ENCODE data around the gene SGSM1. TPM values are rescaled to one million over a fixed set of nuclear protein-coding genes. Genes with fewer than 3 reads are reported as not detected.
A peak's percentile ranks its signal among the peaks of the same experiment; 100 is the strongest.
"Not testable (repeated sequence)": the region's sequence is repeated elsewhere in the genome, so short reads cannot be mapped to it uniquely, and the experiment has no call there.

Gene SGSM1
- polyA plus RNA-seq, 4 donors: 0.67 to 2.9 (median 2.3) TPM

DNA sequence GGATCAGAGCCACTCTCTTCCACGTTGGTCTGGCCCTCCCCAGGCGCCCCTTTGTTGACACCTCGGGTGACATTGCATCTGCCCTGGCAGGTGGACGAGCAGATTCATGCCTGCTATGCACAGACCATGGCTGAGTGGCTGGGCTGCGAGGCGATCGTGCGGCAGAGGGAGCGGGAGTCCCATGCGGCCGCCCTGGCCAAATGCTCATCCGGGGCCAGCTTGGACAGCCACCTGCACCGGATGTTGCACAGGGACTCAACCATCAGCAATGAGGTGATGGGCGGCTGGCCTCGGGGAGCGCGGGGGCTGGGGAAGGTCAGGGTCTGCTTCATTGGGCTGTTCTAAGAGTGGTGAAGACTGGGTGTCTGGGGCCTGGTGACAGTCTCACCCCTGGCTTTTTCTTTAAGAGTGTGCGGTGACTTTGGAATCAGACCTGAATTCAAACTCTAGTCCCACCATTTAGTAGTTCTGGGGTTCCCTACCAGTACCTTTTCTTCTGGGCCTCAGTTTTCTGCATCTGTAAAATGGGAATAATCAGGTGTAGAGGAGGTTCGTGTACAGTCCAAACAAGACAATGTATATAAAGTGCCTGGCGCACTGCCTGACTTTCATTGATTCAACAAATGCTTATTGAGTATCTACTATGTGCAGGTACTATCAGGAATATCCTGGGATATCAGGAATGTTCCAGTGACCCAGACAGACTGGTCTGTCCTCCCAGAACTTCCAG is 87.5 kb downstream of the SGSM1 start:
- DNase-seq (ENCODE audit: low read depth in 4 of 4, low spot score in 3 of 4): no peak

DNA sequence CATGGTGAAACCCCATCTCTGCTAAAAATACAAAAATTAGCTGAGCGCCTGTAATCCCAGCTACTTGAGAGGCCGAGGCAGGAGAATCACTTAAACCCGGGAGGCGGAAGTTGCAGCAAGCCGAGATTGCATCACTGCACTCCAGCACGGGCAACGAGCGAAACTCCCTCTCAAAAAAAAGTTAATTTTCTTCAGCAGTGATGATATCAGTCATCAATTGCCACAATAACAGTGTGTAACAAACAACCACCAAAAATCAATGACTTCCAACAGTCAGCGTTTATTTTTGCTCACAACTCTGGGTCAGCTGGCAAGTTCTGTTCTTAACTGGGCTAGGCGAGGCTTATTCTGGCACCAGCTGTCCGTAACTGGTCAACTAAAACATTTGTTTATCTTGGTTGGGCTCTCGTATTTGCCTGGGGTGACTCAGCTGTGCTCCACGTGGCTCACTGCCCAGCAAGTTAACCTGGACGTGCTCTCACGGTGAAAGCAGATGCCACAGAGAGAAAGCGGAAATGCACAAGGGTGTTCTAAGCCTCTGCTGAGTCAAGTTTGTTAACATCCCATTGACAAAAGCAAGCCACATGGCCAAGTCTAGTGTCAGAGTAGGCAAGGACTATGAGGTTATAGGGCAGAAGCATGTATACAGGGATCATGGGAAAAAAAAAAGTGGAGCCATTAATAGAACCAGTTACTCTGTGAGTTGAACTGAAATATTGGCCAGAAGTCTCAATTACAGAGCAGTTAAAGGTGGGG is 88.4 kb downstream of the SGSM1 start:
- peak; percentile 29 to 44 (median 36) for DNase-seq (ENCODE audit: low read depth in 4 of 4, low spot score in 3 of 4)

DNA sequence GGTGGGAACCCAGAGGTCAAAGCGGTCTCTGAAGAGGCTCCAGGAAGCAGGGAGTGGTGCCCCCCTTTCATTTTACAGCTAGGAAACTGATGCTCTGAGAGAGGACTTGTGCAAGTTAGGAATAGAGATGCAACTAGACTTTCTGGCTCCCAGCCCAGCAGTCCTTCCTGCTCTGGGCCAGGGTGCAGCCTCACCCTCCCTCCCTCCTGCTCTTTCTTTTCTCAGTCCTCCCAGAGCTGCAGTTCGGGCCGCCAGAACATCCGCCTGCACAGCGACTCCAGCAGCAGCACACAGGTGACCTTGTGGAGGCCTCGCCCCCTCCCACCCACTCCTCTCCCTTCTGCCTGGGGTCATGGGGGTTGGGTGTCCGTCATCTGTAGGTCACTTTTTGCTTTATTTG is 89.0 kb downstream of the SGSM1 start:
- DNase-seq (ENCODE audit: low read depth in 4 of 4, low spot score in 3 of 4): peak; percentile 6 to 16 (median 12)

DNA sequence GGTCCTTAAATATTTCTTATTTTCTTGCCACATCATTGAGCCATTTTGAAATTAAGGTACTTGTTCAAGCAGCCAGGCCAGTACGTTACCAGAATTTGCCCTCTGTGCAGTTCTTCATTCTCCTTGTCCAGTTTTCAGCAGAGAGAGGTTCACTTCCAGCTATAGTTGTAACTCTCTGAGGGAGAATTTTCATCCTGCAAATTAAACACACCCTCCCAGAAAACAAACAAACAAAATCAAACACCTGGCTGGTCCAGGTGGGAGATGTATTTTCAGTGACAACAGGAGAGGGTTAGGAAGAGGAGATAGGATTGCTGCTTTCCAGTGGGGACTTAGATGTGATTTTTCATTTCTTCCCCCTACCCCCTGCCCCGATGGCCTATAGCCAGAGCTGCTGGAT is 95.4 kb downstream of the SGSM1 start:
- no peak for DNase-seq (ENCODE audit: low read depth in 4 of 4, low spot score in 3 of 4)

DNA sequence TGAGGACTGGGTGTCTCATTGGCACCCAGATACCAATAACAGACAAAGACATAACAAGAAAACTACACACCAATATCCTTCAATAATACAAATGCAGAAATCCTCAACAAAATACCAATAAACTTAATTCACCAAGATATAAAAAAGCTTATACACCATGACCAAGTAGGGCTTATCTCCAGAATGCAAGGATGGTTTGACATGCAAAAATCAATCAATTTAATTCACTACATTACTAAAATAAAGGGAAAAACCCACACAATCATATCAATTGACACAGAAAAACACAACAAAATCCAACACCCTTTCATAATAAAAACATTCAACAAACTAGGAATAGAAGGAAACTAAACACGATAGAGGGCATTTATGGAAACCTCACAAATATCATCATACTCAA is 99.9 kb downstream of the SGSM1 start:
- DNase-seq (ENCODE audit: low read depth in 4 of 4, low spot score in 3 of 4): no peak

DNA sequence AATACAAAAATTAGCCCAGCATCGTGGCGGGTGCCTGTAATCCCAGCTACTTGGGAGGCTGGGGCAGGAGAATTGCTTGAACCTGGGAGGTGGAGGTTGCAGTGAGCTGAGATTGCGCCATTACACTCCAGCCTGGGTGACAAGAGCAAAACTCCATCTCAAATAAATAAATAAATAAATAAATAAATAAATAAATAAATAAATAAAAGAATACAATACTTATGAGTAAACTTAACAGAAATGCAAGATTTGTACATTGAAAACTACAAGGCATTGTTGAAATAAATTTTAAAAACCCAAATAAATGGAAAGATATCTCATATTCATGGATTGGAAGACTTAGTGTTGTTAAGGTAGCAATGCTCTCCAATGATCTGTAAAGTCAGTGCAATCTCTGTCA is 101.1 kb downstream of the SGSM1 start:
- DNase-seq (ENCODE audit: low read depth in 4 of 4, low spot score in 3 of 4): not testable (repeated sequence)

DNA sequence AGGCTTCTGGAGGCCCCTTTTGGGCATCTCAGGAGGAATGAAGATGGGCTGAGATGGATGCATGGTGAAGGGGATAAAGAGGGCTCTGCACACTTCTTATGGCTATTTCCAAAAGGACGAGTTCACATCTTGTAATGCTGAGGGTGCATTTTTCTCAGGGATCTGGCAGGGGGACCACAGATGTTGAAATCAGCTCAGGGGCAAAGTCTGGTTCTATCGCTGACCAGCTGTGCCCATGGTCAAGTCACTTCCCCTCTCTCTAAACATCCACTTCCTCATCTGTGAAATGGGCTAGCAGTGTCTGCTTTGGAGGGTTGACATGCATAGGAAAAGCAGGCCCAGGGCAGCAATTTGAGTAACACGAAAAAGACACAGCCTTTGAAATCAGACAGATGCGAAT is 114.0 kb downstream of the SGSM1 start:
- no peak for DNase-seq (ENCODE audit: low read depth in 4 of 4, low spot score in 3 of 4)

DNA sequence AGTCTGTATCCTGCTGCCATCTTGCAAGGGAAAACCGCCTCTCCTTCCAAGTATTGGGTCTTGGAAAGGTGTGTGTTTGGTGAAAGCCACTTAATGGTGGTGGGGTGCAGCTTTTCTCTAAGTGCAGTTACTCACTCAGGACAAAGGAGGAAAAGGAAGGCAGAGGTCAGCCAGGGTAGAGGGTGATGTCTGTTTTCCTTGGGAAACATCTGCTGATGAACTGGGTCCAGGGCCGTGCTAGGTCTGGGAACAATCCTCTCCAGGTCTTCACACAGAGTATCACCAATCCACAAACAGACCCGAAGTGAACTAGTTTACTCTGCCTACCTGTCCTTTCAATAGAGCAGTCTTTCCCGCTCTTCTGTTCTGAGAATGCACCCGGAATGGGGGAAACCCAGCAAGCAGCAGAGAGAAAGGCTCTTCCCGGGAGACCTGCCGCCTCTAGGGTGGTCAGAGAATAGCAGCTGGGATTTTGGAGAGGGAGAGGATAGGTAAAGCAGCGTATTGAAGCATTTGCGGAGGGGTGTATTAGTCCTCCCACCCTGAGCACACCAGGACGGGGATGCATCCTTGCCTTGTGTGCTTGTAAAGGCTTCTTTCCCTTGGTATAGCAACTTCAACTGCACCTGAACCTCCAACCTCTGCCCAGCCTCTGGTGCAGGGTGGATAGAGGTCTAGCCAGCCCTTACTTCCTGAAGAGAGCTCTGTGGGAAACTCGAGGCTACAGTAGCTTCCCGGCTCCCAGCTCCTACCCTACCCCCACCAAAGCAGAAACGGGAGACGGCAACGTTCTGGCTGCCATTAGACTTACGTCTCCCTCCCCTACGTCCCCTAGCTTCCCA is 119.8 kb downstream of the SGSM1 start:
- no peak for DNase-seq (ENCODE audit: low read depth in 4 of 4, low spot score in 3 of 4)

DNA sequence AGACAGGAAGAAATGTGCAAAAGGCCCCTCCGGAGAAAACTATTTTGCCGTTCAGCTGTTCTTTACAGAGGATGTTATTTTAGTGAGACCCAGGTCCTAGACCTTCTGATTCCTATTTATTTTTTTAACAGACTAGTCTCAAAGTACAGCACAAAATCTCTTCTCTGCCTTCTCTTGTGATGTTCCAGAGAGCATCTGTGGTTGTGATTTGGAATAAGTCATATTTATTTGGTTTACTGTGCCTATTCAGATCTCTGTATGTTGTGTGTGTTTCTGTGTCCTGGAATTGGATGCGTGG is 120.4 kb downstream of the SGSM1 start:
- DNase-seq (ENCODE audit: low read depth in 4 of 4, low spot score in 3 of 4): no peak

DNA sequence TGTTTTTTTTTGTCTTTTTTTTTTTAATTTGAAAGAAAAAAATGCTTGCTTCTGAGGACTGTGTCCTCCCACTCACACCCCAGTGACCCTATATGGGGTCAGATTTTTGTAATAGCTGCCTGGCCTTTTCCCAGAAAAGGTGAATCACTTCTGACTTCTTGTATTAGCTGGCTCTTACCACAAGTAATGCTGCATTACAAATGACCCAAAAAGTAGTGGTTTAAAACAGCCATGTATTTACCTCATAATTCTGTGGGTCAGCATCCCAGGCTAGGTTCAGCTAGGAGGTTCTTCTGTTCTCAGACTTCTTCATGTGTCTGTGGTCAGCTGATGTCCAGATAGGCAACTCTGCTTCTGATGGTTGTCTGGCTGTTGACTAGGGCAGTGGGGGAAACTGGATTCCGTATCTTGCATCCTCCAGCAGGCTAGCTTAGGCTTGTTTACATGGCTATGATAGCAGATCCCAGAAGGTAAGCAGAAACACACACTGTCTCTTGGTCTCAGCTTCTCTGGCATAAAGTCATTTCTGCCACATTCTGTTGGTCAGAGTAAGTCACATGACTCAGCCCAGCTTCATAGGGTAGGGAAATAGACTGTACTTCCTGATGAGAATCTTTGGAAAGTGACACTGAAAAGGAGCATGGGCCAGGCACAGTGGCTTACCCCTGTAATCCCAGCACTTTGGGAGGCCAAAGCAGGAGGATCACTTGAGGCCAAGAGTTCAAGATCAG is 121.0 kb downstream of the SGSM1 start:
- no peak for DNase-seq (ENCODE audit: low read depth in 4 of 4, low spot score in 3 of 4)

DNA sequence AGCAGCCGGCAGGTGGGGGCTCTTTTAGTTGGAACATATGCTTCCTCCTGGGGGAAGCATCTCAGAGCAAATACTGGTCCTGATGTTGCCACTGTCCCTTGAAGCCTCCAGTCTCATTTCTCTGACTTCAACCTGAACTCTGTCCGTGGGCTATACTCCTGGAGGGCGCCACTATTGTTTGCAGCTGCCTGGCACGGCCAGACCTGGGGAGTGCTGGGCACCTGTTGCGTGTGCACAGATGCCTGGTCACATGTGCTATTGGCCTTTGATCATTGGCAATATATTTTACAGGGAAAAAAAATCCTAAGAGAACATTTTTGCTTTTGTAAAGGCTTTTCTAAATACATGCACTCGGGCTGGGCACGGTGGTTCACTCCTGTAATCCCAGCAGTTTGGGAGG is 122.3 kb downstream of the SGSM1 start:
- DNase-seq (ENCODE audit: low read depth in 4 of 4, low spot score in 3 of 4): no peak

DNA sequence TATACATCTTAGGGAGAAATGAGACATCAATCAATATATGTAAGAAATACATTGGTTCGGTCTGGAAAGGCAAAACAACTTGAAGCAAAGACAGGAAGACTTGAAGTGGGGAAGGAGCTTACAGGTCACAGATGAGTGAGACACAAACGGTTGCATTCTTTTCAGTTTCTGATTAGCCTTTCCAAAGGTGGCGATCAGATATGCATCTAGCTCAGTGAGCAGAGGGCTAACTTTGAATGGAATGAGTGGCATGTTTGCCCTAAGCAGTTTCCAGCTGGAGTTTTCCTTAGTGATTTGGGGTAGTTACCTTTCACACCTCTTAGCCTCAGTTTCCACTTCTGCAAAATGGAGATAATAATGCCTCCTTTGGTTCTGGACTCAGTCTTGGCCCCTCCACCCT is 124.7 kb downstream of the SGSM1 start:
- no peak for DNase-seq (ENCODE audit: low read depth in 4 of 4, low spot score in 3 of 4)

DNA sequence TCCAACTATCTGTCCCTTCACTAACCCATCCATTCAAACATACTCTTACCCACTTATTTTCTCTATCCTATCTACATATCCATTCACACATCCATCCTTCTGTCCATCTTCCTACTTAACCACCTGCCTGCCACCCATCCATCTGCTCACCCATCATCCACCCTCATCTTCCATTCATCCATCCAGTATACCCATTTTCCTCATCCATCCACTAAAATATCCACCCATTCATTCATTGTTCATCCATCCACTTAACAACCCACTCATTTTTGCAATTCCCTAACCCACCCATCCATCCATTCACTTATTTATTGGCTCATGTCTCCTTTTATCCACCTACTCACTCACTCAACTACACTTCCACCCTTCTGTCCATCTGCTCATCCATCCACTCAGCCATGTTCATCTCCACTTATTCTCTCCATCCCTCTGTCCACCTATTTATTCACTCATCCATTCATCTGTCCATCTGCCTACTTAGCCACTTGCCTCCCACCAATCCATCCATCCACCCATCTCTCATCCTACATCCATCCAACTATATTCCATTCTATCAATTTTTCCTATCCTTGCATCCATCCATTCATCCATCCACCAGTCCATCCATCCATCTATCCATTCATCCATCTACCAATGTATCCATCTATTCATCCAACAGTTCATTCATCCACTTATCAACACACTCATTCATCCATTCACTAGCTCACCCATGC is 129.9 kb downstream of the SGSM1 start:
- no peak for DNase-seq (ENCODE audit: low read depth in 4 of 4, low spot score in 3 of 4)

DNA sequence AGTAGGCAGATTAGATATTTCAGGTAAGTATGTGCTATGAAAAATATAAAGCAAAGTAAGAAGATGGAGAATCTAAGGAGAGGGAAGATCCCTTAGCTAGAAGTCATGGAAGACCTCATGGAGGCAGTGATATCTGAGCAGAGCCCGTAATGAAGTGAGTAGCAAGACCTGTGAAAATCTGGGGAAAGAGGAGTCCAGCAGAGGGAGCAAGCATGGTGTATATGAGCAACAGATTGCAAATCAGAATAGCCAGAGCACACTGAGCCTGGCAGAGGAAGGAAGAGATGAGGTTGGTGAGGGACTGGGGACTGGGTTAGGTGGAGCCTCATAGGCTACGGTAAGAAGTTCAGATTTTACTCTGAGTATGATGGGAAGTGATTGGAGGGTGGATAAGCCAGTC is 131.1 kb downstream of the SGSM1 start:
- DNase-seq (ENCODE audit: low read depth in 4 of 4, low spot score in 3 of 4): no peak

DNA sequence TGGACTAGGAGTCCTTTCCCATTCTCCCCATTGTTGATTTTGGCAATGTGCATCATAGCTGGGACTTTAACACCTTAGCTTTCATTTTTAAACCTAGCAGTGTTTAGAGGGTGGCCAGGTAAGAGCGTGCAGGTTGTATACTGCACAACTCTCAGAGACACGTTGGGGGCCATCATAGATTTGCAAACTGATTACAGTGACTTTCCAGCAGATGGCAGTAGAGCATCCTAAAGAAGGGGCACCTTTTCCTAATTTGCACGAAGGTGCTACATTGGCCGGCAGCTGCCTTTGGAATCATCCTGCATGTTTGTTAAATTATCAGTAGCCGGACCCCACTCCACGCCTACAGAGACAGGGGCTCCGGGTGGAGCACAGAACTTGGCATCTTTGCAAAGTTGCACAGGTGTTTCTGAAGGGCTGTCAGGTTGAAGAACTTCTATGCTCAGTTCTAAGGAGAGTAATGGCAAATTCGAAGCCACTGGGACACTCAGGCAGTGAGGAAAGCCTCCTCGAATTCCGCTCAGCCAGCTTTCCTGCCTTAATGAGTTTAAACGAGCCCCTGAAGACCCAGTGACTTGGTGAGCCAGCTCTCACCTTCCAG is 132.8 kb downstream of the SGSM1 start:
- DNase-seq (ENCODE audit: low read depth in 4 of 4, low spot score in 3 of 4): no peak

DNA sequence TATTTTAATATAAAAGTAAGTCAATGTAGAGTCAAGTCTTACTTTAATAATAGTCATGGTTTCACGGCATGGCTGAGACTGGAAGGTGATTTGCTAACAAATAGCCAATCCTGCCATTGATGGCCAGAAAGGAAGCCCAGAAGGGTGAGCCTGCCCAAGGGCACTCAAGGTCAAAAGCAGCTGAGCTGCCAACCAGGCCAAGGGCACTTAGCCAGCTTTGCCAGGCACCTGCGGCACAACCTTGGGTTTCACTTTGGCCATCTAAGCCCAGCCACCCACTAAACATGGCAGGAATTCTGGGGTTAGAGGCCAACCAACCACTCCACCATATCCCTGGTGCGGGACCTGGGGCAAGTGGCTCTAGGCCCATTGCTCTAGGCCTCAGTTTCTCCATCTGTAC is 136.3 kb downstream of the SGSM1 start:
- no peak for DNase-seq (ENCODE audit: low read depth in 4 of 4, low spot score in 3 of 4)

DNA sequence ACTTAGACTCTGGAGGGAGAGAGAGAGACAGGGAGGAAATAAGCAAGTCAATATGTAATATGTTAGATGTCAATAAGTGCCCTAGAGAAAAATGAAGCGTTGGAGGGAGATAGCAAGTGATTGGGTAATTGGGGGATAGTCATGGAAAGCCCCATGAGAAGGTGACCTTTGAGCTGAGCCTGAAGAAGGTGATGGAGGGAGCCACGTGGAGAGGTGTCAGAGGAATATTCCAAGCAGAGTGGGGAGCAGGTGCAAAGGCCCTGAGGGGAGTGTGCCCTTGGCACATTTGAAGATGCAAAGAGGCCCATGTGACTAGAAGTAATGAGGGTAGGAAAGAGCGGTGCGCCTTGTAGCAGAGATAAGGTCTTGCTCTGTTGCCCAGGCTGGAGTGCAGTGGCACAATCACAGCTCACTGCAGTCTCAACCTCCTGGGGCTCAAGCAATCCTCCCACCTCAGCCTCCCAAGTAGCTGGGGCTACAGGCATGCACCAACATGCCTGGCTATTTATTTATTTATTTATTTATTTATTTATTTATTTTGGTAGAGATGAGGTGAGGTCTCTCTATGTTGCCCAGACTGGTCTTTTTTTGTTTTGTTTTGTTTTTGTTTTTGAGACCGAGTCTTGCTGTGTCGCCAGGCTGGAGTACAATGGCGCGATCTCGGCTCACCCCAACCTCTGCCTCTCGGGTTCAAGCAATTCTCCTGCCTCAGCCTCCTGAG is 138.4 kb downstream of the SGSM1 start:
- no peak for DNase-seq (ENCODE audit: low read depth in 4 of 4, low spot score in 3 of 4)

DNA sequence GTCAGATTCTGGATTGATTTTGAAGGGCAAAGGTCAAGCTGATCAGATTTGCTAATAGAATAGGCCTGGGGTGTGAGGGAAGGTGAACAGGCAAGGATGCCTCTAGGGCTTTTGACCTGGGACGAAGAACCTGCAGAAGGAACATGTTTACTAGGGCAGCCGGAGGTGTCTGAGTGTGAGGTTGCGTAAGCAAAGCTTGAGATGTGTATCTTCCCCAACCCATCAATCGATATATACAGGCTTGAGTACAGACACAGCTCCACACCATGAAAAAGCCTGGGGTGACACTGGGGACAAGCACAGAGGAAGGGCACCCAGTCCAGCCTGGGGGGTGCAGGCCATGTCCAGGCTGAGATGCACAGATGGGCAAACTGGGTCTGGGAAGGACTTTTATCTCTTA is 139.4 kb downstream of the SGSM1 start:
- no peak for DNase-seq (ENCODE audit: low read depth in 4 of 4, low spot score in 3 of 4)

DNA sequence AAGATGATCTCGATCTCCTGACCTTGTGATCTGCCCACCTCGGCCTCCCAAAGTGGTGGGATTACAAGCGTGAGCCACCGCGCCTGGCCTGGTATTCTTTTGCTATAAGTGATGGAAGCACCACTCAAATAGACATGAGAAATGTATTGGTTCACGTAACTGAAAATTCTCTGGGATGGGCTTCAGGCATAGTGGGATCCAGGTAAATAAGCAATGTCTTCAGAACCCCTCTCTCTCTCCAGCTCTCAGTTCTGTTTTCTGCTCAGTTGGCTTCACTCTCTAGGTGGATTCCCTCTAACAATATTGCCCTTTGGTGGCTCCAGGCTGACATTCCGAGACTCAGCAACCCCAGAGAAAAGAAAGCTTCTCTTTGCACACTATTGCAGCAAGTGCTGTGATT is 141.4 kb downstream of the SGSM1 start:
- DNase-seq (ENCODE audit: low read depth in 4 of 4, low spot score in 3 of 4): no peak
